Activated naive CD8-positive, alpha-beta T cell treated with anti-CD3 and anti-CD28 coated beads for 36 hours (primary cell): ENCODE measurements around the gene TXNL4A. TPM values are rescaled to one million over a fixed set of nuclear protein-coding genes. Genes with fewer than 3 reads are reported as not detected.

Experiments
- DNase-seq: peaks from one replicate; pipeline ENCODE4 v3.0.0; 2021
- H3K27ac Mint-ChIP-seq: one replicate; pipeline ENCODE4 v1.8.0; 2022; ENCODE audit warnings: mild to moderate bottlenecking, moderate library complexity, mixed read lengths
- H3K27me3 Mint-ChIP-seq: one replicate; pipeline ENCODE4 v1.8.0; 2022; ENCODE audit warnings: mild to moderate bottlenecking, mixed read lengths
- H3K36me3 Mint-ChIP-seq: one replicate; pipeline ENCODE4 v1.8.0; 2021; ENCODE audit warnings: mild to moderate bottlenecking, mixed read lengths
- H3K4me1 Mint-ChIP-seq: one replicate; pipeline ENCODE4 v1.8.0; 2021; ENCODE audit warnings: mixed read lengths
- H3K4me3 Mint-ChIP-seq: one replicate; pipeline ENCODE4 v1.8.0; 2022; ENCODE audit warnings: mild to moderate bottlenecking, moderate library complexity, mixed read lengths
- H3K9me3 Mint-ChIP-seq: one replicate; pipeline ENCODE4 v1.8.0; 2022; ENCODE audit warnings: mixed read lengths
- total RNA-seq, 2 experiments: library from RNA; stranded (reverse); gene quantifications; one replicate each; pipeline ENCODE4 v1.2.3, GENCODE V29; 2021

TXNL4A gene
- total RNA-seq, 2 experiments from 2014 or later, result 230 to 241 TPM

DNA sequence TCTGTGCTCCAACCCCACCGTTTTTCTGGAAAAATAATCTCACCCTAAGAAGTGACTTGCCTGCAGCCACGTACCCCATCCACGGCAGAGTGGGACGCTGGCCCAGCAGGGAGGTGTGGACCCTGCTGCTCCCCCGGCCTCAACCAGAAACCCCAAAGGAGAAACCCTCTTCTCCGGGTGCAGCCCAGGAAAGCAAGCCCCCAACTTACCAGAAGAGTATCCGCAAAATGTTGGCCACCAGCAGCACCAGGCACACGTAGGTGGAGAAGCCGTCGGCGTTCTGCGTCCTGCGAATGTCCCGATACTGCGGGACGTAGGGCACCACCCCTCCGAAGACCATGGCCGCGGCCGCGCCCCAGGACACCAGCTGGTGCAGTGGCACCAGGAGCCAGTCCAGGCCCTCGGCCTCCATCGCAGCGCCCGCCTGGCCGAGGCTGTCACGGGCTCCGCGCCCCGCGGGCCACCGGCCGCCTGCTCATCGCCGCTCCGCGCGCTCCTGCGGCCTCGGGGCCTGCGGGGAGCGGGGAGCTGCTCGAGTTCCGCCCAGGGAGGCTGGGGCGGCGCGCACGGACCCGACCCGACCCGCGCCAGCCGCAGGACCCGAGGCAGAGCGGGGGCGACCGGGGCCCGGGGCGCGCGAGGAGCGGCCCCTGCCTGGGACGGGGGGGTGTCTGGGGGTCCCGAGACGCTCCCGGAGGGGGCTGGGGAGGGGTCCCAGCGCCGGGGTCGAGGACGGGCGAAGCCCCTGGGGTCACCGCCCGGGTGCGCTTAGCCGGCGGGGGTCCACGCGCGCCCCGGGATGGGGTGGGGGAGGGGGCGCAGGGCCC is 37.6 kb downstream of the TXNL4A start:
- H3K9me3 Mint-ChIP-seq, result no peaks in the 10 kb centered on the region
- peak; percentile 46 for DNase-seq
- H3K27ac Mint-ChIP-seq, result peak overlapping the region; percentile 54
- no peaks in the 10 kb centered on the region for H3K27me3 Mint-ChIP-seq
- peaks cover 11% of the 10 kb centered on the region for H3K36me3 Mint-ChIP-seq
- H3K4me1 Mint-ChIP-seq, result peaks cover 25% of the 10 kb centered on the region
- peak overlapping the region; percentile 84 for H3K4me3 Mint-ChIP-seq

DNA sequence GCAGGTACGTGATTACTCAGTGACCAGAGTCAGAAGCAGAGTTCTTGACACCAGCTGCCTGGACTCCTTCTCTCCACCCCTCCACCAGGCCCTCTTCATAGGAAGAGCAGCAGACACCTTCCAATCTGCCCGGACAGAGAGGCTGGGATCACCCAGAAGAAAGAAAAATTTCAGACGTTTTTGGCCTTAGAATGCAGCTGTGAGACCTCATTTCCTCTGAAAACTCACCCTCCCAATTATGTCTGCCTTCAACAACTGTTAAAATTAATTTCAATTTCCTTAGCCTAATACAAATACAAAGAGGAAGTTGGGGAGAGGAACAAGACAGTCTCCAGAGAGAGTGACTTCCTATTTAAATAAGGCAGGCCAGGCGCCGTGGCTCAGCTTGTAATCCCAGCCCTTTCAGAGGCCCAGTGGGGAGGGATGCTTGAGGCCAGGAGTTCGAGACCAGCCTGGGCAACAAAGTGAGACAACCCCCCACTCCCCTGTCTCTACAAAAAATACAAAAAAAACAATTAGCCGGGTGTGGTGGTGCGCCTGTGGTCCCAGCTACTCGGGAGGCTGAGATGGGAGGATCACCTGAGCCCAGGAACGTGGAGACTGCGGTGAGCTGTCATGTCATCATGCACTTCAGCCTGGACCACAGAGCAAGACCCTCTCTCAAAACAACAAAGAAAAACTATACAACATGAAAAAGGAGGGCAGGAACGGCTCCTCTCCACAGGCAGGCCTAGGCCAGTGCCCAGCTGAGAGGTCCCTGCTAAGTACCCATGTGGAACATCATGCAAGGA is 38.5 kb downstream of the TXNL4A start:
- Mint-ChIP-seq H3K27ac (peak overlapping the region; percentile 54), H3K27me3 (no peaks in the 10 kb centered on the region)

DNA sequence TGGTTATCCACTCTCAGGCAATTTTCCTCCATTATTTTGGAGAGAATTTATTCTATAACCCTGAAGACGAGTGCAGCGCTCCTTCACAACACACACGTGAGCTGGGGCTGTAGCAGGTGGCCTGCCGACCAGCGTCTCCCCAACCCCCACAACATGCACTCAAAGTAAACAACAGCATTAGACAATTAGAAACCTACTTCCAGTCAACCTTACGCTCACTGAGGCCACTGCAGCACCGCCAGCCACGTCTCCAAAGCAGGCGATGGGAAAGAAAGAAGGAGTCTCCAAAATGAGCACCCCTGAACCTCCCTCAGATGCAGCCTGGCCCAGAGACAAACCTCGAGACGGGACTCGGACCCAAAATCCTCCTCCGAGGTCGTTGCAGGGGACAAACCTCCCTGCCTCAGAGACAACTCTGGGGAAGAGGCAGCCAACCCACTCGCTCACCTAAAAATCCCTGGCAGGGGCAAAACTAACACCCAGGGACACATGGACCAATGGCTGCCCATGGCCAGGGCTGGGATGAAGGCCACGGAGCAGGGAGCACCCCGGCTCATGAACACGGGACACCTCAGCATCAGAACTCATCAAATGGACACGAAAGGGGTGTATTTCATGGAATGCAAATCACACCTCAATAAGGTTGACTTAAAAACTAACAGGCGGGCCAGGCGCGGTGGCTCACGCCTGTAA is 39.5 kb downstream of the TXNL4A start:
- no peak overlapping the region for H3K27ac Mint-ChIP-seq
- no peaks in the 10 kb centered on the region for H3K9me3 Mint-ChIP-seq
- peaks cover 11% of the 10 kb centered on the region for H3K36me3 Mint-ChIP-seq

More for the DNA sequence above, 38.5 kb downstream of the TXNL4A start:
- H3K4me3 Mint-ChIP-seq, result peak overlapping the region; percentile 84
- no peak for DNase-seq
- no peaks in the 10 kb centered on the region for H3K9me3 Mint-ChIP-seq
- H3K4me1 Mint-ChIP-seq, result peaks cover 31% of the 10 kb centered on the region
- H3K36me3 Mint-ChIP-seq, result peaks cover 11% of the 10 kb centered on the region

DNA sequence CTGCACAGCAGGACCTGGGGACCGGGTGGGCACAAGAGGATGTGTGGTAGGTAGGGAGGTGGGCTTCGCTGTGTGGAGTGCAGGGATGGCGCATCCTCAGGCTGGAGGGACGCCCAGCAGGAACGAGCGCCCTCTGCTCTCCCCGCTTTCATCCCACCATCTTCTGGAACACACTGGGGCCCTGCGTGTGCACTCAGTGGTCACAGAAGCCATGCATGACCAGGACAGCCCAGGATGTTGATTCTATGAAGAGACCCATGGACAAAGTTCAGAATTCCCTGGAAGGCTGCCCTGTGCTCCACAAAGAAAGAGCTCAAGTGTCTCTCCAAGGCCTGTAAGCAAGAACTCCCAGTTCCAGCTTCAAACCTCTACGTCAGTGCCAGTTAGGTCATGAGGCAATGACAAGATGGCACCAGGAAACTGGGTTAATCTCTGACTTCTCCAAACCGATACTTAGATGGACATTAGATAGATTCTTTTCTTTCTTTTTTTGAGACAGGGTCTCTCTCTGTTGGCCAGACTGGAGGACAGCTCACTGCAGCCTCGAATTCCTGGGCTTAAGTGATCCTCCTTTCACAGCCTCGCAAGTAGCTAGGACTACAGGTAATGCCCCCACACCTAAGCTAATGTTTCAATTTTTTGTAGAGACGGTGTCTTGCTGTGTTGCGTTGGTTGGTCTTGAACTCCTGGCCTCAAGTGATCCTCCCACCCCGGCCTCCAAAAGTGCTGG is 40.3 kb downstream of the TXNL4A start:
- Mint-ChIP-seq H3K27me3 (no peaks in the 10 kb centered on the region), H3K4me1 (peaks cover 40% of the 10 kb centered on the region), H3K27ac (no peak overlapping the region), H3K4me3 (no peak overlapping the region), H3K36me3 (peaks cover 11% of the 10 kb centered on the region), H3K9me3 (no peaks in the 10 kb centered on the region)
- DNase-seq, result no peak

More for the DNA sequence above, 39.5 kb downstream of the TXNL4A start:
- no peak overlapping the region for H3K4me3 Mint-ChIP-seq
- peaks cover 40% of the 10 kb centered on the region for H3K4me1 Mint-ChIP-seq
- no peak for DNase-seq
- no peaks in the 10 kb centered on the region for H3K27me3 Mint-ChIP-seq

DNA sequence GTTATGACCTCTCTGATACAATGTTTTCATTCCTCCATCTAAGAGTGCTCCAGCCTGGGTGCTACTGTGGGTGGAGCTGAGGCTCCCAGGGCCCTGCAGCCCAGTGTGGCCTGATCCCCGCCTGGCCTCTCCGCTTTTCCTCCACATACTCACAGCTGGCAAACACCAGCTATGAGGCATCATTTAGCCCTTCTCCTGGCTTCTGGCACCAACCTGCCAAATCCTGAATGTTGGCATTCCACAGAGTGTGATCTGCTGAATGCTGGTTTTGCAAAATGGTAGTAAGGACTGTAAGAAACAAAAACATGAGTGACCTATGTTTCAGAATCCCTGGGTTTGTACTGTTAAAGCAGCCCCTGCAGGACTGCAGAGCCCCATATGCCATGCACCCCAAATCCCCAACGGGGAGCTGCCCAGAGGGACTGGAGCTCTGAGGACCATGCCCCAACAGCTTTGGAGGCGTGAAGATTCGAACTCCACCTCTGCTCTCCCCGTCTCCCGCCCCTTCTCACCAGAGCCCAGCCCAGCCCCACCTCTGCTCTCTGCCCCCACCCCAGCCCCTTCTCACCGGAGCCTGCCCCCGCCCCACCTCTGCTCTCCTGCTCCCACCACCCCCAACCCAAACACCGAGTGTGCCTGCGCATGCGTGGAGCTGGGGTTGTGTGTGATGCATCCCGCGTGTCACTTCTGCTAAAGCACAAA is 41.2 kb downstream of the TXNL4A start:
- H3K4me3 Mint-ChIP-seq, result no peak overlapping the region
- DNase-seq, result no peak
- no peaks in the 10 kb centered on the region for H3K27me3 Mint-ChIP-seq
- H3K36me3 Mint-ChIP-seq, result peaks cover 12% of the 10 kb centered on the region
- peak overlapping the region; percentile 60 for H3K27ac Mint-ChIP-seq
- H3K4me1 Mint-ChIP-seq, result peaks cover 40% of the 10 kb centered on the region
- H3K9me3 Mint-ChIP-seq, result no peaks in the 10 kb centered on the region

DNA sequence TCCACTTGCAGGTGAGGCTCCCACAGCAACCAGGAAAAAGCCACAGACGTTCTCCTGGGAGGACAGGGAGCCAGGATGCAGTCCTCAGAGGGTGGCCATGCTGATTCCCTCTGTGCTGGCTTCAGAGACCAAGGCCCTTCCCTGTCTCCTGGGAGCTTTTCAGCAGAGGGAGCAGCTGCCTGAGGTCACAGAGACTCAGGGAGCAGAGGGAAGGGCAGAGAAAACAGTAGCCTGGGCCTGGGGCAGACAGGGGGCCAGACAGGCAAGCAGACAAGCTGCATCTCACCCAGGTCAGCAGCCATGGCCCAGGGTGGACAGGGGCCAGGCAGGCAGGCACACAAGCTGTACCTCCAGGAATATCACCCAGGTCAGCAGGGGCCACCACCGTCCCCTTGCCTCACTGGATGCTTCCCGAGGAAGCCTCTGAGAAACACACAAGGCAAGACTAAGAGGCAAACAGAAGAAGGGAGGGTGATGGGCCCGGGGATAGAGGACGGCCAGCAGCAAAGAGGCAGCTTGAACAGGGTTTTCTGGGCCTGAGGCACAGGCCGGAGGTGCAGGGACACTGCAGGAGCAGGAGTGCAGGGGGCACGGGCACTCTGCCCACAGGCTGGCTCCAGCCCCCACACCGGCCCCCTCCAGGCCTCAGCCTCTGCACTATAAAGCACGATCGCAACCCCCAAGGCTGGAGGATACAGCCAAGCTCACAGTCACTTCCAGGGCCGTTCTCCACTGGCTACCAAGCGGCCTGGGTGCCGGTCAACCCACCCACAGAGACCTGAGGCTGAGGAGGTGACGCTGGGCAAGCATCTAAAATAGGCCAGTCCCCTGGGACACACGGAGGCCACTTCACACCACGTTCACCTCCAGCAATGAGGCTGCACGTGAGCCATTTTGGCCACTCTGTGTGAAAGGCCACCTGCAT is 43.0 kb downstream of the TXNL4A start:
- no peak for DNase-seq
- Mint-ChIP-seq H3K27me3 (no peaks in the 10 kb centered on the region), H3K36me3 (peaks cover 17% of the 10 kb centered on the region), H3K4me1 (peaks cover 42% of the 10 kb centered on the region), H3K4me3 (no peak overlapping the region), H3K9me3 (no peaks in the 10 kb centered on the region), H3K27ac (peak overlapping the region; percentile 40)

DNA sequence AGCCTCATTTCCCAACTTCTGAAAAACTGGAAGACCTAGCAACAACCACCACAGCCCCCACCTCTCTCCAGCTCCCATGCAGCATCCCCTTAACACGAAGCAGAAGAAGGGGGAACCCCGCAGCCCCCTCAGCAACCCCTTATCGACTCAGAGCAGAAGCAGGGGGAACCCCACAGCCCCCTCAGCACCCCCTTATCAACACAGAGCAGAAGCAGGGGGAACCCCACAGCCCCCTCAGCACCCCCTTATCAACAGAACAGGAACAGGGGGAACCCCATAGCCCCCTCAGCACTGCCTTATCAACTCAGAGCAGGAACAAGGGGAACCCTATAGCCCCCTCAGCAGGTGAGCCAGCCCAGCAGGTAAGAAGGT is 43.6 kb downstream of the TXNL4A start:
- Mint-ChIP-seq H3K4me3 (peak overlapping the region; percentile 9), H3K4me1 (peaks cover 36% of the 10 kb centered on the region), H3K27me3 (no peaks in the 10 kb centered on the region), H3K9me3 (no peaks in the 10 kb centered on the region), H3K36me3 (peaks cover 20% of the 10 kb centered on the region), H3K27ac (peak overlapping the region; percentile 40)
- DNase-seq, result no peak

DNA sequence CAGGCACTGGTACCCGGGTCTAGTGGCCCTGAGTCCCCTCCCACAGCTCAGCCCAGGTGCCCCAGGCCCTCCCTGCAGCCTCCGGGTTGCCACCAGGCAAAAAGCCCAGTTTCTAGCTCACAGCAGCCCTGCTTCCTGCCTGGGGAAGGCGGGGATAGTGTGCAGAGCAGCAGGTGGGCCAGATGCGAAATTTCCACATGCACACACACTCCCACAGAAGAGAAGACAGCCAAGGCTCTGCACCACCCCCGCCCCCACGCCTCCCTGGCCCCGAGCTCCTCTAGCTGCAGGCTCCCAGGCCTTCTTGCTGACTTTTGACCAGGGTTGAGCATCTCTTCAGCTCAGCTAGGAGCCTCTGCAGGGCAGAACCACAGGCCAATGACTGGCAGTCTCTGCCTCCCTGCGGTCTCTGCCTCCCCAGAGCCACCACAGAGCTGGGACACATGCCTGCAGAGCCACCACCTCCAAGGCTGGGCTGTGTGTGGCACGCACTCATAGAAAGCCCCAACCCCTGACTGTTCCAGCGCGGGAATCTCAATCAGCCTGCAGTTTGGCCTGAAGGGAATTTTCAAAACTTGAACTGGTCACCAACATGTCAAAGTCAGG is 44.1 kb downstream of the TXNL4A start:
- peak; percentile 62 for DNase-seq
- Mint-ChIP-seq H3K27me3 (no peaks in the 10 kb centered on the region), H3K9me3 (no peaks in the 10 kb centered on the region), H3K4me3 (peak overlapping the region; percentile 9), H3K36me3 (peaks cover 22% of the 10 kb centered on the region), H3K4me1 (peaks cover 32% of the 10 kb centered on the region), H3K27ac (peak overlapping the region; percentile 40)

DNA sequence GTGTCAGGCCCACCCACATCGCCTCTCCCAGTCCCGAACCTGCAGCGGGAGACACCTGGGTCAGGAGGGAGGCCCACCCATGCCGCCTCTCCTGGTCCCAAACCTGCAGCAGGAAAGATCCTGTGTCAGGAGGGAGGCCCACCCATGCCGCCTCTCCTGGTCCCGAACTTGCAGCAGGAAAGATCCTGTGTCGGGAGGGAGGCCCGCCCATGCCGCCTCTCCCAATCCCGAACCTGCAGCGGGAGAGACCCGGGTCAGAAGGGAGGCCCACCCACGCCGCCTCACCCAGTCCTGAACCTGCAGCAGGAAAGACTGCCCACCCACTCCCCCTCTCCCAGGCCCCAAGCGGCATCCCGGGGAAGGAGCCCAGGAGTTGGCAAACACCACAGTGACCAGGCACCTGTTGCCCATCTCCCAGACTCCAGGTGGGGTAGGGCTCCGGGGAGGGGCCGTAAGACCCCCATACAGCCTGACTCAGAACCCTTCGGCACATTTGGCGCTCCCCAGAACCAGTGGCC is 44.7 kb downstream of the TXNL4A start:
- Mint-ChIP-seq H3K9me3 (no peaks in the 10 kb centered on the region), H3K27ac (peak overlapping the region; percentile 29), H3K27me3 (no peaks in the 10 kb centered on the region), H3K36me3 (peaks cover 22% of the 10 kb centered on the region), H3K4me3 (no peak overlapping the region), H3K4me1 (peaks cover 30% of the 10 kb centered on the region)
- DNase-seq, result no peak

DNA sequence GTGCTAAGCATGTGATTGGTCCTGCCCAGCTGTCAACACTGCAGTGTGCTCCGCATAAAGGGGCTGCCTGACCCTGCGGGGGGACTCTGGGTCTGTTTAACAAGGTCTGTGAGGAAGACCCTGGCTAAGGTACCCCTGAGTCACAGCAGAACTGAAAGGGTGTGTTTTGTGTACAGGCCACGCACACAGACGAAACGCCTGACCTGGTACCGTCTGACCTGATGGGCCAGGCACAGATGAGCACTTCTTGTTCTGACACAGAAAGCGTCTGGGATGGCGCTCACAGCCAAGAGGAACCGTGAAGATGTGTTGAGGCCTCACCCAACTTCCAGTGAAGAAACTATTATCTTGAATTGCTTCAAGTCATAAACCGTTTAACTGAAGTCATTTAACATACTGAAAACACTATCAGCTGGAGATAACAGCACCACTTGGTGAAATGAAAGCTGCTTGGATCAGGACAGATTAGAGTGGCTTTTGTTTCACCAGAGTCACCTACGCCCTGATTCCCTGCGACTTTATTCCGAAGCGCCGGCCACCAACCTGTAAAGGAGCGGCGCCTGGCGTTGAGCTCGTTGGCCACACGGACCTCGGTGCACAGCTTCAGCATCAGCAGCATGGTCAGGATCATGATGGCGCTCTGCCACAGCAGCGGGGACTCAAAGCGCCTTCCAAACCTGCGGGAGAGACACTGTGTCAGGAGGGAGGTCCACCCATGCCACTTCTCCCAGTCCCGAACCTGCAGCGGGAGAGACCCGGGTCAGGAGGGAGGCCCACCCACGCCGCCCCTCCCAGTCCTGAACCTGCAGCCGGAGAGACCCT is 45.4 kb downstream of the TXNL4A start:
- Mint-ChIP-seq H3K27ac (no peak overlapping the region), H3K36me3 (peaks cover 24% of the 10 kb centered on the region), H3K27me3 (no peaks in the 10 kb centered on the region), H3K9me3 (no peaks in the 10 kb centered on the region), H3K4me1 (peaks cover 31% of the 10 kb centered on the region), H3K4me3 (no peak overlapping the region)
- DNase-seq, result no peak

DNA sequence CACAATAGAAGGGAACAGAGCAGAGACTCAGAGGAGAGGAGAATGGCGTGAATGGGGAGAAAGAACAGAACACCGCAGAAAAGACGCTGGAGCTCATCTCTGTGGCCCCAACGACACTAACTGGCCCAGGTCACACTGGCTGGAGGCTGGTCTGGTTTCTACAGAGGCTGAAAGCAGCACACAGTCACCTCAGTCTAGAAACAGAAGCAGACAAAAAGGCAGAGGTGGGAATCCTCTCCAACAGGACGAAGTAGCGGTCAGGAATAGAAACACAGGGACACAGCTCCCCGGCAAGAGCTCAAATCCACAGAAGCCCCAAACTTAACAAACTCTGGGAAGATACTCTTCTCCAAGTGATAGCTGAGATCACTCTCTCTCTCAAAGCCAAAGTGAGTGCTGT is 46.2 kb downstream of the TXNL4A start:
- Mint-ChIP-seq H3K4me1 (peaks cover 30% of the 10 kb centered on the region), H3K9me3 (peaks cover 4% of the 10 kb centered on the region), H3K4me3 (no peak overlapping the region), H3K27me3 (no peaks in the 10 kb centered on the region), H3K27ac (no peak overlapping the region), H3K36me3 (peaks cover 32% of the 10 kb centered on the region)
- no peak for DNase-seq

DNA sequence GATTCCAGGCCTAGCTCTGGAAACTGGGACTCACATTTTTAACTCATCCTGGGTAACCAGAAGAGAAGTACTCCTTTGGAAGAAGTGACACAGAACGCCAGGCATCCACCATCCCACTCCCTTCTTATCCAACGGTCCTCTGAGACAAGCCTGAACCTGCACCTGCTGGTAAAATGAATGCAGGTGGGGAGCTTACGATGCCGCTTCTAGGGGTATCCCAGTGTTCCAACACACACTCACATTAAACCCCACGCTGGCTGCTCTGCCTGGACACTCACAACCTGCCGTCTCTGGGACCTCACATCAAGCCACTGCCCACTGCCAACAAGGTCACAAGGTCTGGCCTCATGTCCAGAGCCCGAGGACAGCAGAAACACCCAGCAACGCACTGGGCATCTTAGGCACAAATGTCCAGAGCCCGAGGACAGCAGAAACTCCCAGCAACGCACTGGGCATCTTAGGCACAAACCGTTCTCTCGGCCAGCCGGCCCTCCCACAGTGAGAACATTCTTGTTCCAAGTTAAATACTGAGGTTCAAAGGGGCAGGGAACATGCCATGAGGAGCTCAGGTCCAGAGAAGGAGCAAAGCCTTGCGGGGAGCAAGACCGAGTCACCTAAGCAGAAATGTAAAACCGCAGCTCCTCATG is 46.8 kb downstream of the TXNL4A start:
- H3K27ac Mint-ChIP-seq, result no peak overlapping the region
- peaks cover 26% of the 10 kb centered on the region for H3K4me1 Mint-ChIP-seq
- no peaks in the 10 kb centered on the region for H3K27me3 Mint-ChIP-seq
- no peak overlapping the region for H3K4me3 Mint-ChIP-seq
- DNase-seq, result no peak
- H3K9me3 Mint-ChIP-seq, result peaks cover 4% of the 10 kb centered on the region
- H3K36me3 Mint-ChIP-seq, result peaks cover 38% of the 10 kb centered on the region
